Stimulated activated CD4-positive, alpha-beta T cell treated with anti-CD3 and anti-CD28 coated beads, Interleukin-2, amount 100 ng/mL, for 24 hours (primary cell): ENCODE measurements around the gene CELF5.
"Not testable (repeated sequence)": the region's sequence is repeated elsewhere in the genome, so short reads cannot be mapped to it uniquely, and the experiment has no call there.

Experiments
- DNase-seq, 2 donors: peaks; one replicate each; pipeline ENCODE4 v3.0.0-alpha.2; 2020

Gene CELF5

DNA sequence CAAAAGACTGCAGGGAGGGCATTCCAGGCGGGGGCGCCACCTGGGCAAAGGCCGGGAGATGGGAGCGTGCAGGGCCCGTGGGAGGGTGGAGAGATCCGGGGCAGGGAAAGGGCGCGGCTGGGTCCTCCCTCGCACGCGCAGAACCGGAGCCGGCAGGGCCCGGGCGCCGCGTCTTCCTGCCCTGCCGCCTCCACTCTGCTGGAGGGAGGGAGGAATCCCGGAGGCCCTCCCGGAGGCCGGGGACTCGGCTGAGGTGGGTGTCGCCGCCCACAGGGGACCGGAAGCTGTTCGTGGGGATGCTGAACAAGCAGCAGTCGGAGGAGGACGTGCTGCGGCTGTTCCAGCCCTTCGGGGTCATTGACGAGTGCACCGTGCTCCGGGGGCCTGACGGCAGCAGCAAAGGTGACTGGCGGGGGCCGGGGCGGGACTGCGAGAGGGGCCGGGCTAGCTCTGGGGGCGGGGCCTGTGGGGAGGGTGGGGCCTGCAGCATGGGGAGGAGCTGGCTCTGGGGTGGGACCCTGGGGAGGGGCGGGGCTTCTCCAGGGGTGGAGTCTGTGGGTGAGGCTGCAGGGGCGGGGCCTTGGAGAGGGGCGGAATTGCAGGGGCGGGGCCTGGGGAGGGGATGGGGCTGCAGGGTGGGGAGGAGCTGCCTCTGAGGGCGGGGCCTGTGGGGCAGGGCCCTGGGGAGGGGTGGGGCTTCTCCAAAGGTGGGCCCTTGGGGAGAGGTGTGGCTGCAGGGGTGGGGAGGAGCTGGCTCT is 51.3 kb downstream of the CELF5 start:
- DNase-seq, result peak; percentile 89 to 93

DNA sequence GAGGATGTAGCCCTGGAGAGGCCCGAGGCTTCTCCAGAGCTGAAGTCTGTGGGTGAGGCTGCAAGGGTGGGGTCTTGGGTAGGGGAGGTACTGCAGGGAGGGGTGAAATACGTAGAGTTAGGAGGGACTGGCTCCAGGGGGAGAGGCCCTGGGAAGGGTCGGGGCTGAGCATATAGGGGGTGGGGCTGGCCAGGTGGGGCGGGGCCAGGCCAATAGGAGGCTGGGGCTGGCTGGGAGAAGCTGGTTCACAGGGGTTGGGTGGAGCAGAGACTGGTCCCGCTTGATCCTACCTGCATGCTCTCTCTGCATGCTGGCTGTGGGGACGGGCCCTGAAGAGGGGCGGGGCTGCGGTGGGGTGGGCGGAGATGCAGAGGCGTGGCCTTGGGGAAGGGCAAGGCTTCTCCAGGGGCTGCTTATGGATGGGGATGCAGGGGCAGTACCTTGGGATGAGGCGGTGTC is 51.9 kb downstream of the CELF5 start:
- DNase-seq, result peak; percentile 41 to 49

DNA sequence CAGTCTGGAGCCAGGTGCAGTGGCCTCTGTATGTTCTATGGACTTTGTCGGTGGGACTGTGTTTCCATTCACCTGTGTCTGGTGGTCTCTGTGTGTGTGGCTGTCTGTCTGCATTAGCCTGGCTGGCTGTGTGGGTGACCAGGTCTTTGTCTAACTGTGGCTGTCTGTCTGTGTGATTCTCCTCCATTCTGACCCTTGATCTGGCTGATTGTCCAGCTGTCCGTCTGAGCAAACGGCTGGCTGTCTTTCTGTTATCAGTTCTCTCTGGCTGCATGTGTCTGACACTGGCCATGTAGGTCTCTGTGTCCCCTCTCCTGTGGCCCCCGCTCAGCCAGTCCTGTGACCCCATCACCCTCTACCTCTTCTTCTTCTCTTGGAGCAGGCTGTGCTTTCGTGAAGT is 53.2 kb downstream of the CELF5 start:
- no peak for DNase-seq

DNA sequence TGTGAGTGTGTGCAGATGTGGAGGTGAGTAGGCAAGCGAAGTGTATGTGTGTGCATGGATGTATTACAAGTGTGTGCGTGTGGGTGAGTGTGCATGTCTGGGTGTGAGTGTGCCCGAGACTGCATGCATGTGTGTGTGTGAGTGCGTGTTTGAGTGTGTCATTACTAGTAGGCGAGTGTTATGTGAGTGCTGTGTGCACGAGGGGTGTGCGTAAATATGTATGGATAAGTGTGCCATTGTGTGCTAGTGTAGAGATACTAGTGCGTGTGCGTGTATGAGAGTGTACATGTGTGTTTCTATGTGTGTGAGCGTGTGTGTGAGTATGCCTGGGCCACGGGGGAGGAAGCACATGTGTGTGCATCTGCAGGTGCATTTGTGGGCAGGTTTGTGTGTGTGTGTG is 53.8 kb downstream of the CELF5 start:
- no peak for DNase-seq

DNA sequence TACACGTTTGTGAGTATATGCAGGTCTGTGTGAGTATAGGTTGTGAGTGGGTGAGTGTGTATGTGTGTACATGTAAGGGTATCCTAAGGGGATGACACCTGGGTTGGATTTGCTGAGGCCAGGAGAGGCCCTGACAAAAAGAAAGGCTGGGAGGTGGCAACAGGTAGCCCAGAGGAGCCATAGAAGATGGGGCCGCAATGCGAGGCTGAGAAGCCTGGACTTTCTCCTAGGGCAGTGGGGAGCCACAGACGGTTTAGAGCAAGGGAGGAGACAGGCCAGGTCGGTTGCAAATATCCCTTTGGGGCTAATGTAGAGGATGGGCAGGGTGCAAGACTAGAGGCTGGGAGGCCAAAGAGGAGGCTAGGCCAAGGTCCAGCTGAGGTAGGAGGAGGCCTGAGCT is 54.3 kb downstream of the CELF5 start:
- no peak for DNase-seq

DNA sequence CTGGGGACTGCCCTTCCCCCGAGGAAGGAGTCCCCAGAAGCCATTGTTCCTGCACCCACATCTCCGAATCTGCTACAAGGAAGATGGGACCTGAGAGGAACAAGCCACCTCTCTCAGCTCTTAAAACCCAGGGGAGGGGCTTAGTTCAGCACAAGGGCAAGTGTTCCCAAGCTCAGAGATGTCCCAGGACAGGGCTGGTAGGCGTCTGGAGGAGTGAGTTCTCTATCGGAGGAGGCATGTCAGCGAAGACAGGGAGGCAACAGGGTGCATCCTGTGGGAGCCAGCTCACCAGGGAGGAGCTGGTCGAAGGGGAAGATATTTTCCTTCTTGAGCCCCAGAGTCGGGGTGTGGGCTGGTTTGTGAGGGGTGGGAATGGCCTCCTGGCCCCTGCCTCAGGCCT is 54.8 kb downstream of the CELF5 start:
- DNase-seq, result no peak

DNA sequence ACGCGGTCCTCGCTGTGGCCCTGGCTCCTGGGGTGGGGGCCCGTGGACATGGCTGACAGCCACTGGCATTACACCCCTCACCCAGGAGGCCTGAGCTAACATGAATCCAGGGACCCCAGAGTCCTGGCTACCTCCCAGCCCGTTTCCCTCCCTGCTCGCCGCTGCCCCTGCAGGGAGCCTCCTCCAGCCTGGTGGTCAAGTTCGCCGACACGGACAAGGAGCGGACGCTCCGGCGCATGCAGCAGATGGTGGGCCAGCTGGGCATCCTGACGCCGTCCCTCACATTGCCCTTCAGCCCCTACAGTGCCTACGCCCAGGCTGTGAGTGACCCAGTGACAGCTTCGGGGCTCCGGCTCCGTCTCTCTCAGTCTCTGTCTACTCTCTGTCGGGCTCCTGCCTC is 56.6 kb downstream of the CELF5 start:
- no peak for DNase-seq

DNA sequence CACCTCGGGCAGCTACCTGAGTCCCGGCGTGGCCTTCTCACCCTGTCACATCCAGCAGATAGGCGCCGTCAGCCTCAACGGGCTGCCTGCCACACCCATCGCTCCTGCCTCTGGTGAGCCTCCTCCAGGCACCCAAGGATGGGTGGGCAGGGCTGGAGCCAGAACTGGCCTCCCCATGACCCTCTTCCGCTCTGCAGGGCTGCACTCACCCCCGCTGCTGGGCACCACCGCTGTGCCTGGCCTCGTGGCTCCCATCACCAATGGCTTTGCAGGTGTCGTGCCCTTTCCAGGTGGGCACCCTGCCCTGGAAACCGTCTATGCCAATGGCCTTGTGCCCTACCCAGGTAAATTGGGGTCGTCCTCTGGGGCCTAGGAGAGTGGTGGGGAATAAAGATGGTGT is 57.7 kb downstream of the CELF5 start:
- DNase-seq, result no peak

DNA sequence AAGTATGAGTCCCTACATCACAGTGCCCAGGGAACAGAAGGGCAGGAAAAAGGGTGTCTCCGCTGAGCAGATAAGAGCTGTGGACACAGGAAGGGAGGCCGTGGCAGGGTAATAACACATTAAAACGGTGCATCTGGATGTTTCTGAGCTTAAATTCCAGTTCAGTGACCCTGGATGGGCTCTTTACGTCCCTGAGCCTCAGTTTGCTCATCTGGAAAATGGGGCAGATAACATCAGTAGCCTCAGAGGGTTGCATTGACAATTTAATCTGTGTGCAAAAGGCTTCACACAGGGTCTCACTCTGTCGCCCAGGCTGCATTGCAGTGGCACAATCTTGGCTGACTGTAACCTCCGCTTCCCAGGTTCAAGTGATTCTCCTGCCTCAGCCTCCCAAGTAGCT is 58.1 kb downstream of the CELF5 start:
- DNase-seq, result no peak

DNA sequence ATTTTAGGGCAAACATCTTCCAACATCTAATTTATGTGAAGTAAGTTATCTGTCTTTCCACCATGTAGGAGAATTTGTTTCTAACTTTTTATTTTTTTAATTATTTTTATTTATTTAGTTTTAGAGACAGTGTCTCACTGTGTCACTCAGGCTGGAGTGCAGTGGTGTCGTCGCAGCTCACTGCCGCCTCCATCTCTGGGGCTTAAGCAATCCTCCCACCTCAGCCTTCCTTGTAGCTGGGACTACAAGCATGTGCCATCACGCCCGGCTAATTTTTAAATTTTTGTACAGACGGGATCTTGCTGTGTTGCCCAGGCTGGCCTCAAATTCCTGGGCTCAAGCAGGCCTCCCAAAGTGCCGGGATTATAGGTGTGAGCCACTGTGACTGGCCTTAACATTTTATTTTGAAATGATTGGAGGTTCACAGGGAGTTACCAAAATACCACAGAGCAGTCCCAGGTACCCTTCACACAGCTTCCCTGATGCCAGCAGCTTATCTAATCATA is 58.8 kb downstream of the CELF5 start:
- no peak for DNase-seq

DNA sequence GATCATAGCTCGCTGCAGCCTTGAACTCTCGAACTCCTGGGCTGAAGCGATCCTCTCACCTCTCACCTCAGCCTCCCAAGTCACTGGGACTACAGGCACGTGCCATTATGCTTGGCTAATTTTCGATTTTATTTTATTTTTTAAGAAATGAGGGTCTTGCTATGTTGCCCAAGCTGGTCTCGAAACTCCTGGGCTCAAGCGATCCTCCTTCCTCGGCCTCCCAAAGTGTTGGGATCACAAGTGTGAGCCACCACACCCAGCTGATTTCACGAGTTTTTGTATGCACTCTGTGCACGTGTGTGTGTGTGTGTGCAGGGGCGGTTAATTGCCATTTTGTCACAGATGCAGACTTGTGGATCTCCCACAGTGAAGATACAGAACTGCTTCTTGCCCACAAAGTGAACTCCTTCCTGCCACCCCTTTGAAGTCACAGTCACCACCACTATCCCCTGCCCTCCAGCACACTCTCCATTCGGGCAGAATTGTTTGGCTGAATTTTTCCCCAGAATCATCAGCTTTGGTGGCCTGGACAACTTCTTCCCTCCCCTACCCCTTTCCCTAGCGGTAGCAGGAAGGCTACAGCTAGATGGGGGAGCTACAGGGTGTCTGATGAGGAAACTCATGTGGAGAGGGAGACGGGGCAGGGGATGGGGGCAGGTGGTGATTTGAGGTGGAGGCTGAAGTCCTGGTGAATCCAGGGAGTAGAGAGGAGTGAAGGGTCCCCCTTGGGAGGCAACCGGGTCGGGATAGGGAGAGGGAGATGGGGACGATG is 59.6 kb downstream of the CELF5 start:
- no peak for DNase-seq

DNA sequence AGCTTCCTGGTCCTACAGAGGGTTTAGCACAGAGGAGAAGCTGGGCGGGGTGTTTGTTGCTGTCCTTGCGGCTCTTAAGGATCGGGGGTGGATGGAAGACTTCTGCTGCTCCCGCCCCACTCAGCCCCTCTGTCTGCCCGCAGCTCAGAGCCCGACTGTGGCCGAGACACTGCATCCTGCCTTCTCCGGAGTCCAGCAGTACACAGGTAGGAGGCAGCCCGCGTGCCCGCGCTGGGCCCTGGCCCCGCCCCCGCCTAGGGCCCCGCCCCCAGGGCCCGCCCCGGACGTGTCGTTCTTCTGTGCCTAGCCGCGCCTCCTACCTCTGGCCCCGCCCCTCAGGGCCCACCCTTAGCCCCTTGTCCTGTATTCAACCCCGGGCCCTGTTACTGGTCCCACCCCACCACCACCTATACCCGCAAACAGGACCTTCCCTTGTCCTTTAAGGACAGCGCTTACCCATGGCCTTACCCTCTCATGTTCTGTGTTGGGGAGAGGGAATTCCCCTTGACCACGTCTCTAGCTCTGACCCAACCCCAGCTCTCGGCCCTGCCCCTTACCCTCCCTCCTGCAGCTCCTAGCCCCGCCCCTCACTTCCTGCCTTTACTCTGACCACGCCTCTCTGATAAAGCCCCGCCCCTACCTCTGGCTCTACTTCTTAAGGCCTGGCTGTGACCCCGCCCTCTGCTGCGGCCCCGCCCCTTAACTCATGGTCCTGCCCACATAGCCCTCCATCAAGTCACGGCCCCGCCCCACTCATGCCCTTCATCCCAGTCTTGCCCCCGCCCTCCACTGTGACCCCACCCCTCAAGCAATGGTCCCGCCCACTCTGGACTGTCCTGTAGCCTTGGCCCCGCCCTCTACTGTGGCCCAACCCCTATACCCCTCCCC is 60.5 kb downstream of the CELF5 start:
- peak; percentile 72 to 82 for DNase-seq

DNA sequence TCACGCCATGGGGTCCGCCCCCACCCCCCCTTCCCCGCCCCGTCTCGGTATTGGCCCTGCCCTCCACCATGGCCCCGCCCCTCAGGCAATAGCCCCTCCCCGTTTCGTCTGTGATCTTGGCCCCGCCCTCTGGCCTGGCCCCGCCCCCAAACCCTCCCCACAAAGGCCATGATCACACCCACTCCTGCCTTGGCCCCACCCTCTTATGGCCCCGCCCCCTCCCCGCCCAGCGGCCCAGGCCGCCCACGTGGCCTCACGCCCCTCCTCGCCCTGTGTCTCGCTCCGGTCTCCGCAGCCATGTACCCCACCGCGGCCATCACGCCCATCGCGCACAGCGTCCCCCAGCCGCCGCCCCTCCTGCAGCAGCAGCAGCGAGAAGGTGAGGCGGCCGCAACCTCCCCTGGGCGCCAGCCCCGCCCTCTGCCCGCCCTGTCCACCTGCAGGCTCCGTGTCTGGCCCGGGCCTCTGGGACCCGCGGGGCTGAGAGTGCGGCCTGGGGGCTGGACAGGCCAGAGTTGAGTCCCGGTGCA is 61.3 kb downstream of the CELF5 start:
- DNase-seq, result peak; percentile 60 to 70

DNA sequence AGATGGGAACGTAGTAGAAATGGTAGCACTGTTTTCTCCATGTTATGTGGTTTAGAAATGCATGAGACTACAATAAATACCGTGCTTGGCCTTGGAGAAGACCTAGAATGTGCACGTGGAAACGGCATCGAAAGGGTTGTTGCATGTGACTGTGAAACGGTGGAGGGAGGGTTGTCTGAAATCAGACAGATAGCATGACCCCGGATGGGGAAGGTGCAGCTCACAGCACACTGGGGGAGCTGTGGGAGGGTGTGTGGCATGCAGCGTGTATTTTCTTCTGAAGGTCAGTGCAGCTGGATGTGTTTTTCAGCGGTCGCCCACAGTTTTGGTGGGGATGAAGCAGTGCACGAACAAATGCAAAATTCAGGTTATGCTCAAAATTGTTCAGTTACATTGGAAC is 63.4 kb downstream of the CELF5 start:
- DNase-seq, result no peak

DNA sequence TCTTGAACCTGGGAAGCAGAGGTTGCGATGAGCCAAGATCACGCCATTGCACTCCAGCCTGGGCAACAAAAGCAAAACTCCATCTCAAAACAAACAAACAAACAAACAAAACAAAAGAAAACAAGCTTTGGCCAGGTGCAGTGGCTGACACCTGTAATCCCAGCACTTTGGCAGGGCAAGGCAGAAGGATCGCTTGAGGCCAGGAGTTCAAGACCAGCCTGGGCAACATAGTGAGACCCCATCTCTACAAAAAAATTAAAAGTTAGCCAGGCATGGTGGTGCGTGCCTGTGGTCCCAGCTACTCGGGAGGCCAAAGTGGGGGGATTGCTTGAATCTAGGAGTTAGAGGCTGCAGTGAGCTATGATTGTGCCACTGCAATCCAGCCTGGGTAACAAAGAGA is 64.0 kb downstream of the CELF5 start:
- not testable (repeated sequence) for DNase-seq

DNA sequence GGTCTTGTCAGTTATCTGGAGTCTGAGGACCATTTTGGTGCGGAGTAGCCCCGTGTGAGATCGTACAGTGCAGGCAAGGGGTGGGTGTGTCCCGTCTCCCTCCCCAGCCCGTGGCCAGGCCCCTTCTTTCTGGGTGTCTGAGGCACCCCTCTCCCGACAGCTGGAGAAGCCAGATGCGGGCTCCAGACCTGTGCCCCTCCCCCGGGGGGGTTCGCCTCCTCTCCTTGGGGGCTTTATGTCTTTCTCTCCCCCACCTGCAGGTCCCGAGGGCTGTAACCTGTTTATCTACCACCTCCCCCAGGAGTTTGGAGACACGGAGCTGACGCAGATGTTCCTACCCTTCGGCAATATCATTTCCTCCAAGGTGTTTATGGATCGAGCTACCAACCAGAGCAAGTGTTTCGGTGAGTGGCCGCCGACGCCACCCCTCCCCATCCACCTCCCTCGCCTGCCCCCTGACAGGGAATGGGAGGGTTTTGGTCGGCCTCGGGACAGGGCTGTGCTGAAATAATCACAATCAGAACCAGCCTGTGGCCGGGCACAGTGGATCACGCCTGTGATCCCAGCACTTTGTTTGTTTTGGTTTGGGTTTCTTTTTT is 65.6 kb downstream of the CELF5 start:
- no peak for DNase-seq

DNA sequence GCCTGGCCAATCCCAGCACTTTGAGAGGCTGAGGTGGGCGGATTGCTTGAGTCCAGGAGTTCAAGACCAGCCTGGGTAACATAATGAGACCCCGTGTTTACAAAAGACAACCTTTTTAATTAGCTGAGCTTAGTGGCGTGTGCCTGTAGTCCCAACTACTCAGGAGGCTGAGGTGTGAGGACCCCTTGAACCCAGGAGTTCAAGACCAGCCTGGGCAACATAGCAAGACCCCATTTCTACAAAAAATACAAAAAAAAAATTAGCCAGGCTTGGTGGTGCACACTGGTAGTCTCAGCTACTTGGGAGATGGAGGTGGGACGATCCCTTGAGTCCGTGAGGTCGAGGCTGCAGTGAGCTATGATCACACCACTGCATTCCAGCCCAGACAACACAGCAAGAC is 66.4 kb downstream of the CELF5 start:
- DNase-seq, result not testable (repeated sequence)

DNA sequence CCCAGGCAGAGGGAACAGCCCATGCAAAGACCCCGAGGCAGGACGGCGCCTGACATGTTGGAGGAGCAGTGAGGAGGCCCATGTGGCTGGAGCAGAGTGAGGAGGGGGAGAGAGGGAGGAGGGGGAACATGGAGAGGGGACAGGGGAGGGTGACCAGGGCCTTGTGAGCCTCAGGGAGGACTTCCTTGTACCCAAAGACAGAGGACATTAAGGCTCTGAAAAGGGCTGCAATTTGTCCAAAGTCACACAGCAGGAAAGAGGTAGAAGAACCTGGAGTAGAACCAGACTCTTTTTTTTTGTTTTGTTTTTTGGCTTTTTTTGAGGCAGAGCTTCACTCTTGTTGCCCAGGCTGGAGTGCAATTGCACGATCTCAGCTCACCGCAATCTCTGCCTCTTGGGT is 67.2 kb downstream of the CELF5 start:
- DNase-seq, result no peak

DNA sequence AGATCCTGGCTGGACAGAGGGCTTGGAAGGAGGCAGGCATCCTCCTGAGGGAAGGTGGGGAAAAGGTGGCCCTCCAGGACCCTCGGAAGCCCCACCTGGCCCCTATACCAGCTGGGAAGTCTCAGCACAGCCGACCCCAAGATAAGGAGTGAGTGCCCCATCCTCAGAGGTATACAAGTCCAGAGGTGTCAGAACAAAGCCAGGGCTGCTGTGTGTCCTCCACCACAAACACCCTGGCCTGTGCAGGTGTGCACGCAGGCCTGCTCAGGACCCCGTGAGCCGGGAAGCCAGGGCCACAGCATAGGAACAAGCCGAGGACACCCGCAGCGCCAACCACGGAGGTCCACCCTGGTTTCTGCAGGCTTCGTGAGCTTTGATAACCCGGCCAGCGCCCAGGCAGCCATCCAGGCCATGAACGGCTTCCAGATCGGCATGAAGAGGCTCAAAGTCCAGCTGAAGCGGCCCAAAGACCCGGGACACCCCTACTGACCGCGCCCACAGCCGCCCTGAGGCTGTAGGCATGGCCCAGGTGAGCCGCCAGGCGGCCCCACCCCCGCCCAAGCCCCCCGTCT is 68.6 kb downstream of the CELF5 start:
- no peak for DNase-seq

DNA sequence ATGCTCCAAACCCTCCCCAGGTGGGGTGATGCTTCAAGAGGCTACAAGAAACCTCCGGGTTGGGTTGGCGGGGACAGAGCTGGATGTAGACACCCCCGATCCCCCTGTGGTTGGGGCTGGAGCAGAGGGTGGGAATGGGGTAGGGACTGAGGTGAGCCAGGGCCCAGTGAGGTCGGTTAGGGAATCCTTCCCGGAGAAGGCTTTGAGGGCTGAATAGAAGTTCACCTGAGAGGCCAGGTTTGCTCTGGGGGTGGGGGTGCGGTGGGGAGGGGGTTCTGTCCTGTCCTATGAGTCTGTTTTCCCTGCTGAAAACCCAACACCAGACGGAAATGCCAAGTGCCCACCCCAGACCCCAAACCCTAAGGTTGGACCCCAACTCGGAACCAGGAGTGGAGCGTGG is 69.1 kb downstream of the CELF5 start:
- no peak for DNase-seq

DNA sequence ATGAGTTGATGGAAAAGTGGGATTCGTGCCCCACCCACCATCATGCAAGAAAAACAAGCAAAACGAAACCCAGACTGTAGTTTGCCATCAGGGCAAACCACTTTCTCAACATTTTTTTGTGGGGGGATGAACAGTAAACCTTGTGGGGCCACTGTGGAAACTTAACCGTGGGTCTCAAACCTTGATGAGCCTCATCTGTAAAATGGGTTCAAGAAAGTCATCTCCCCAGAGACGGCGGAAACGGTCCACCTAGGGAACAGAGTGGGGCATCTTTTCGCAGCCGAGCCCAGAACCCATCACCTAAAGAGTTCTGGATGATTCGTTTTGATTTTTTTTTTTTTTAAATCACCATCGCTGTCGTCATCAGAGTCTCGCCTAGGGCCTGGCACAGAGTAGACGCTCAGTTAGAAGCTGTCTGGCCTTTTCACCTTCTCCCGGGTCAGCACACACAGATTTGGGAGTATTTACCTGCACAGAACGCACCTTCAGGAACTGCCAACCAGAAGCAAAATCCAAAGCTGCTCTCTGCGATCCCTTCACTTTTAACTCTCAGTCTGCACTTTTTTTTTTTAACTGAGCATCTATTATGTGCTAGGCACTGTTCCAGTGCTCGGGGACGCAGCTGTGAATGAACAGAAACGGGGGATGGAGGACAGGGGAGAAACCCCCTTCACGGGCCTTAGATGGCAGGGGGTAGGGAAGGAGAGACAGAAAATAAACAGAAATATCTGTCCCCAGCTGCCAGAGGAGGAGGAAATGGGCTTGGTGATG is 69.8 kb downstream of the CELF5 start:
- DNase-seq, result no peak
